SKM-1 (cell line): ENCODE results near the gene FILIP1L.
A peak's percentile ranks its signal among the peaks of the same experiment; 100 is the strongest.

Experiments
- DNase-seq: peaks from one replicate; lab custom pipeline; 2025; ENCODE audit not compliant: unreplicated experiment; lab: John Stamatoyannopoulos, UW

FILIP1L gene

GRCh38 chr3:100114413-100115030 is at the start of gene FILIP1L:
TSS of gene FILIP1L (minus strand) at chr3:100114501.
- no peak for DNase-seq

GRCh38 chr3:100163787-100164186 is 49.5 kb upstream of the FILIP1L start:
- no peak for DNase-seq

GRCh38 chr3:100160521-100160920 is 46.2 kb upstream of the FILIP1L start:
- no peak for DNase-seq

- no peak for DNase-seq
Observed at GRCh38 chr3:100159331-100160153, 45.2 kb upstream of the FILIP1L start.

- DNase-seq: no peak
Observed at GRCh38 chr3:100158918-100159330, 44.6 kb upstream of the FILIP1L start.

GRCh38 chr3:100157685-100158084 is 43.4 kb upstream of the FILIP1L start:
- DNase-seq: no peak

- no peak for DNase-seq
Observed at GRCh38 chr3:100155590-100155989, 41.3 kb upstream of the FILIP1L start.

- DNase-seq: no peak
Observed at GRCh38 chr3:100155128-100155527, 40.8 kb upstream of the FILIP1L start.

- no peak for DNase-seq
Observed at GRCh38 chr3:100154171-100154570, 39.9 kb upstream of the FILIP1L start.

GRCh38 chr3:100151024-100151707 is 36.9 kb upstream of the FILIP1L start:
- DNase-seq: no peak

- no peak for DNase-seq
Observed at GRCh38 chr3:100150473-100150872, 36.2 kb upstream of the FILIP1L start.

GRCh38 chr3:100149713-100150415 is 35.6 kb upstream of the FILIP1L start:
- no peak for DNase-seq

GRCh38 chr3:100149130-100149529 is 34.8 kb upstream of the FILIP1L start:
- no peak for DNase-seq

- no peak for DNase-seq
Observed at GRCh38 chr3:100144255-100144866, 30.1 kb upstream of the FILIP1L start.

GRCh38 chr3:100141586-100141985 is 27.3 kb upstream of the FILIP1L start:
- no peak for DNase-seq

- no peak for DNase-seq
Observed at GRCh38 chr3:100140976-100141375, 26.7 kb upstream of the FILIP1L start.

GRCh38 chr3:100136921-100137320 is 22.6 kb upstream of the FILIP1L start:
- DNase-seq: no peak

- no peak for DNase-seq
Observed at GRCh38 chr3:100131241-100131640, 16.9 kb upstream of the FILIP1L start.

- peak; percentile 13 for DNase-seq
Observed at GRCh38 chr3:100129941-100130340, 15.6 kb upstream of the FILIP1L start.

GRCh38 chr3:100128565-100128964 is 14.3 kb upstream of the FILIP1L start:
- DNase-seq: no peak

- no peak for DNase-seq
Observed at GRCh38 chr3:100127792-100128191, 13.5 kb upstream of the FILIP1L start.
